Pancreas (tissue), 10 donors: Measurements from ENCODE around the gene SCN11A. TPM values are rescaled to one million over a fixed set of nuclear protein-coding genes. Genes with fewer than 3 reads are reported as not detected.

Source experiments
- ATAC-seq, 4 donors: fragments of 200-7000 bp; cut with Tn5 transposase; one replicate each; pipeline versions ENCODE4 v1.8.0 to v1.9.1; 2020; ENCODE audit warnings: mild to moderate bottlenecking in 4 of 4, moderate library complexity in 4 of 4
- DNase-seq, 6 donors: peaks; one replicate each; pipeline ENCODE4 v3.0.0-alpha.2; 2020
- FAIRE-seq: peaks from 2 replicates; lab custom pipeline; 2012; peaks lifted over from hg19 to GRCh38; lab: Jason Lieb, UNC
- H3K27ac ChIP-seq, 4 donors: fragments of 200-600 bp; sonication (generic); 1 replicate in 3 of 4; 2 replicates in 1 of 4; pipeline versions ENCODE4 v1.5.0 to v1.8.0; 2020
- H3K27me3 ChIP-seq, 4 donors: fragments of 200-600 bp; one replicate each; pipeline ENCODE4 v1.8.0; 2021
- H3K36me3 ChIP-seq, 3 donors: fragments of 200-600 bp; sonication (generic) in 1 of 3; one replicate each; pipeline versions ENCODE4 v1.5.0 to v1.8.0; 2020 to 2021
- H3K4me1 ChIP-seq, 3 donors: fragments of 200-600 bp; one replicate each; pipeline ENCODE4 v1.8.0; 2021
- H3K4me3 ChIP-seq, 4 donors: fragments of 200-600 bp; sonication (generic) in 2 of 4; one replicate each; pipeline versions ENCODE4 v1.5.0 to v1.8.0; 2020 to 2021
- H3K9me3 ChIP-seq, 4 donors: fragments of 200-600 bp; one replicate each; pipeline ENCODE4 v1.8.0; 2021
- CTCF ChIP-seq, 4 donors: fragments of 200-600 bp; sonication (generic) in 3 of 4; IDR thresholded peaks; one replicate each; pipeline versions ENCODE4 v1.5.0 to v1.8.0; 2021; ENCODE audit warnings: antibody characterized with exemption in 4 of 4
- WGBS, 2 donors: extraction: QIAGEN DNeasy Blood & Tissue Kit; methylation state at CpG; one replicate each; pipeline ENCODE4 v1.1.7; 2013; 5-methylcytosine and 5-hydroxymethylcytosine counted together
- intact Hi-C, 3 donors: fragments of 100-400 bp; cut with DNase I; formaldehyde crosslinking; loops; one replicate each; pipeline versions ENCODE4 v1.11.1 to v1.14.2; 2022
- polyA plus RNA-seq, 2 donors: library from polyadenylated mRNA; stranded (reverse); fragments of 200-250 nt; gene quantifications; one replicate each; pipeline ENCODE4 v1.2.3, GENCODE V29; 2013
- total RNA-seq, 6 donors: library from RNA; stranded (reverse); fragmentation: NEBNext Ultra II Directional in 4 of 6; extraction: Animal tissue kit (Norgen Biotek cat#: 25700) in 4 of 6; gene quantifications; one replicate each; pipeline versions ENCODE4 v1.2.1 to v1.2.4, GENCODE V29; 2021 to 2023
- donor health status: healthy with polysubstance abuse.
- donor health status: DM: no; HTN: no; CAD: no; lungs with moderate emphysema.
- donor health status: DM: no; HTN: no; CAD: no.
- donor health status: control.
- donor health status: control.
- donor health status: Bipolar disorder and iron deficiency.
- donor health status: DM: yes; HTN: yes; CAD: no.
- donor health status: DM: no; HTN: no; CAD: no.
- donor health status: DM: no; HTN: no; CAD: no.
- donor health status: DM: yes; HTN: yes; CAD: no.

Gene SCN11A
- total and polyA plus RNA-seq, 8 donors, result 0.03 to 0.16 (median 0.04) TPM; not detected in 1

GRCh38 chr3:39099242-39099641 is 47.5 kb upstream of the SCN11A start:
- H3K27ac ChIP-seq, result no peak overlapping the region
- TF ChIP-seq CTCF (IDR thresholded peaks at IDR 0.05), result no peak
- H3K4me1 ChIP-seq, result peaks cover 0 to 2% (median 0%) of the 10 kb centered on the region in 3 donors
- WGBS, 2 donors, result 97 to 100% methylated on average over 1 of the region's 1 CpG
- ATAC-seq (no peak), DNase-seq (no peak), FAIRE-seq (no peak)
- peaks cover 0 to 36% (median 30%) of the 10 kb centered on the region in 3 donors for H3K36me3 ChIP-seq
- H3K4me3 ChIP-seq, result no peak overlapping the region
- no peaks in the 10 kb centered on the region for H3K9me3 ChIP-seq
- intact Hi-C loops, result no loop called here
- H3K27me3 ChIP-seq, result no peaks in the 10 kb centered on the region

GRCh38 chr3:39098473-39099000 is 46.8 kb upstream of the SCN11A start:
- no peak overlapping the region for H3K27ac ChIP-seq
- H3K4me1 ChIP-seq, result no peaks in the 10 kb centered on the region
- no peak for FAIRE-seq
- H3K36me3 ChIP-seq, result peaks cover 0 to 40% (median 35%) of the 10 kb centered on the region in 3 donors
- H3K4me3 ChIP-seq, result no peak overlapping the region
- no peaks in the 10 kb centered on the region for H3K9me3 ChIP-seq
- TF ChIP-seq CTCF (IDR thresholded peaks at IDR 0.05), result no peak
- no peak for ATAC-seq
- no peaks in the 10 kb centered on the region for H3K27me3 ChIP-seq
- no peak for DNase-seq
- intact Hi-C loops, result no loop called here
- WGBS, 2 donors, result 88 to 94% methylated on average over 8 of the region's 8 CpGs

GRCh38 chr3:39097716-39098472 is 46.1 kb upstream of the SCN11A start:
- Histone ChIP-seq H3K27ac (peak overlapping the region in 3 of 4 donors; percentile 71 to 75 (median 73)), H3K27me3 (no peaks in the 10 kb centered on the region), H3K4me3 (no peak overlapping the region), H3K4me1 (no peaks in the 10 kb centered on the region), H3K36me3 (peaks cover 0 to 47% (median 35%) of the 10 kb centered on the region in 3 donors), H3K9me3 (no peaks in the 10 kb centered on the region)
- intact Hi-C loops, result no loop called here
- no peak for ATAC-seq
- 86 to 91% methylated on average over 8 of the region's 8 CpGs for WGBS, 2 donors
- FAIRE-seq, result no peak
- TF ChIP-seq CTCF (IDR thresholded peaks at IDR 0.05), result no peak
- peak in 1 of 6 donors; percentile 51 for DNase-seq

- Histone ChIP-seq H3K36me3 (peaks cover 0 to 54% (median 35%) of the 10 kb centered on the region in 3 donors), H3K4me1 (no peaks in the 10 kb centered on the region)
- ATAC-seq, result peak; percentile 58 to 86 (median 72)
Measured at GRCh38 chr3:39096775-39097174, 45.0 kb upstream of the SCN11A start.

More at GRCh38 chr3:39096775-39097174, 45.0 kb upstream of the SCN11A start:
- WGBS, 2 donors, result 49 to 53% methylated on average over 3 of the region's 3 CpGs
- FAIRE-seq, result no peak
- intact Hi-C loops, result no loop called here
- Histone ChIP-seq H3K4me3 (no peak overlapping the region), H3K27me3 (no peaks in the 10 kb centered on the region), H3K9me3 (no peaks in the 10 kb centered on the region), H3K27ac (peak overlapping the region; percentile 46 to 75 (median 72))
- DNase-seq, result peak in 2 of 6 donors; percentile 45 to 48
- TF ChIP-seq CTCF (IDR thresholded peaks at IDR 0.05), result no peak
